H1 (cell line): ENCODE results near the gene CIAO2A. TPM values are rescaled to one million over a fixed set of nuclear protein-coding genes. Genes with fewer than 3 reads are reported as not detected.

Source experiments
- HDAC6 ChIP-seq: IDR thresholded peaks from one replicate; pipeline ENCODE4 v1.7.1; 2012; ENCODE audit warnings: low read depth, mild to moderate bottlenecking, inconsistent platforms, low read length, moderate library complexity
- polyA plus RNA-seq, 7 experiments: library from polyadenylated mRNA; depleted of rRNA in 3 of 7; stranded (reverse) in 5 of 7; unstranded in 2 of 7; fragments of >200 nt in 5 of 7; fragments of 200-250 nt in 2 of 7; gene quantifications; 1 replicate in 5 of 7; 2 replicates in 1 of 7; 4 replicates in 1 of 7; pipeline versions ENCODE4 v1.2.1 to v1.2.3, GENCODE V29; 2011 to 2013; ENCODE audit warnings: missing spikeins in 2 of 7, mixed read lengths in 2 of 7
- total RNA-seq: library from RNA; stranded (reverse); fragmentation: NEBNext Ultra II Directional; extraction: Animal tissue kit (Norgen Biotek cat#: 25700); gene quantifications from 2 replicates; pipeline ENCODE4 v1.2.1, GENCODE V29; 2021
- TF ChIP-seq, protein P1 (sequence below), 3 experiments: IDR thresholded peaks; 1 replicate in 2 of 3; 2 replicates in 1 of 3; pipeline versions ENCODE4 v1.5.1 to v1.6.1; 2011; ENCODE audit warnings: low read length in 3 of 3, mild to moderate bottlenecking in 3 of 3, inconsistent platforms in 2 of 3, low read depth in 1 of 3, moderate library complexity in 1 of 3; ENCODE audit not compliant: insufficient read depth in 1 of 3; ENCODE audit errors: control extremely low read depth in 1 of 3

Gene CIAO2A
- total and polyA plus RNA-seq, 2 of the 8 experiments (the other 6 are each of a cell fraction or from before 2014, with no cell fraction given): 76.4 to 86.5 TPM

DNA sequence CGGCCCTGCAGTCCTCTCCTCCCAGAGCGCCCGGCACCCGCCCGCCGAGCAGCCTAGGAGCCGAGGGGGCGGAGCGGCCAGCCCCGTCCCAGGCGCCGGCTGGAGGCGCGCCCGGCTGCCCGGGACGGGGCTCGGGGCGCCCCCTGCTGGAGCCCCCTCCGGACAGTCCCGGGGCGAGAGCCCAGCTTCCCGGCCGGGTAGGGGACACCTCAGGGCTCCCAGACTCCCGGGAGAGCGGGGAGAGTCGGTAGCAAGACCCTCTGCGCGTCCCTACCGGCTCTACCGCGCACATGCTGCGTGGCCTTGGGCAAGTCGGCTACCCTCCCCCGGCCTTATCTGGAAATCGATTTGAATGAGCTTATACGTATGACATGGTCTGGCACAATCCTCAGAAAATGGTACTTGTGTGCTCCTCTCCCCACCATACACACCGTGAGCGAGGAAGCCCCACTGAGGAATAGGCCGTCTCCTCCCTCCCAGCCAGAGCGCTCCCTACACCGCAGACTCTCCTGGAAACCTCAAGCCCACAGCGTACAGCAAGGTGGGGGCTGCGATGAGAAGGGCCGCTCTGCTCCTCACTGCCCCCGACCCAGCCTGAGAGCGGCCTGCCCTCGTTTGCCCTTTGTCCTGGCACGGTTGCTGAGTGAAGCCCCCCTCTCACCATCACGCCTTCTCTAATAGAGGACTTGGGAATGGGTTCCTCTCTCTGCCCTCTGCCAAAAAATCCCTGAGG, 47.1 kb downstream of the CIAO2A start, which contains the start of gene DAPK2 (continued):
- TF ChIP-seq, protein P1, sequence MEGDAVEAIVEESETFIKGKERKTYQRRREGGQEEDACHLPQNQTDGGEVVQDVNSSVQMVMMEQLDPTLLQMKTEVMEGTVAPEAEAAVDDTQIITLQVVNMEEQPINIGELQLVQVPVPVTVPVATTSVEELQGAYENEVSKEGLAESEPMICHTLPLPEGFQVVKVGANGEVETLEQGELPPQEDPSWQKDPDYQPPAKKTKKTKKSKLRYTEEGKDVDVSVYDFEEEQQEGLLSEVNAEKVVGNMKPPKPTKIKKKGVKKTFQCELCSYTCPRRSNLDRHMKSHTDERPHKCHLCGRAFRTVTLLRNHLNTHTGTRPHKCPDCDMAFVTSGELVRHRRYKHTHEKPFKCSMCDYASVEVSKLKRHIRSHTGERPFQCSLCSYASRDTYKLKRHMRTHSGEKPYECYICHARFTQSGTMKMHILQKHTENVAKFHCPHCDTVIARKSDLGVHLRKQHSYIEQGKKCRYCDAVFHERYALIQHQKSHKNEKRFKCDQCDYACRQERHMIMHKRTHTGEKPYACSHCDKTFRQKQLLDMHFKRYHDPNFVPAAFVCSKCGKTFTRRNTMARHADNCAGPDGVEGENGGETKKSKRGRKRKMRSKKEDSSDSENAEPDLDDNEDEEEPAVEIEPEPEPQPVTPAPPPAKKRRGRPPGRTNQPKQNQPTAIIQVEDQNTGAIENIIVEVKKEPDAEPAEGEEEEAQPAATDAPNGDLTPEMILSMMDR (IDR thresholded peaks at IDR 0.05; ENCODE audit: control extremely low read depth in 1 of 3, insufficient read depth in 1 of 3, low read depth in 1 of 3, low read length in 3 of 3): peak; percentile 53 to 78 (median 58)
- TF ChIP-seq HDAC6: no peak
- TF ChIP-seq, all 59 proteins: peak for 5
